ENCODE results near the gene ZBTB21.

GRCh38 chr21:42057851-42058437 is 47.8 kb upstream of the ZBTB21 start:
- TF ChIP-seq POLR2A (IDR thresholded peaks at IDR 0.05) (no peak), CTCF (IDR thresholded peaks at IDR 0.05) (no peak)

Measured in thyroid gland (tissue), 4 donors.